GM12801 (cell line): ENCODE data around the gene WWOX.

Experiments
- TF ChIP-seq, protein P1 (sequence below): IDR thresholded peaks from one replicate; pipeline ENCODE4 v1.5.1; 2011; ENCODE audit warnings: control low read depth; ENCODE audit not compliant: insufficient read length; ENCODE audit errors: extremely low read depth

Gene WWOX

DNA sequence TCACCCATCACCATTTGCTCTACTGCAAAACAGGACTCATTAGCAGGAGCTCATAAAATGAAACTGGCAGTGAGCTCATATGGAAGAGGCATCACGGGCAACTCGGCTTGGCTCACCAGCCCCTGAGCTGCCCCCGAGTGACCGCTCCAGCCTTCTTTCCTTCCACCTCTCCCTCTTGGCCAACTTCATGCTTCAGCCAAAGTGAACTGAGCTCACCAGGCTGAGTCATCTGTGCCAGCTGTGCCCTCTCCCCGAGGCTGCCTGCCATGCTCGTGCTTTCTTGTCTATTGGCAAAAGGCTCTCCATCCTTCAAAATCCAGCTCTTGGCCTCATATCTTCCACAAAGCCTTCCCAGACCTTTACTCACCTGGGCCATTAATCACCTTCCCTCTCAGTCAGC, 391.4 kb downstream of the WWOX start:
- TF ChIP-seq, protein P1, sequence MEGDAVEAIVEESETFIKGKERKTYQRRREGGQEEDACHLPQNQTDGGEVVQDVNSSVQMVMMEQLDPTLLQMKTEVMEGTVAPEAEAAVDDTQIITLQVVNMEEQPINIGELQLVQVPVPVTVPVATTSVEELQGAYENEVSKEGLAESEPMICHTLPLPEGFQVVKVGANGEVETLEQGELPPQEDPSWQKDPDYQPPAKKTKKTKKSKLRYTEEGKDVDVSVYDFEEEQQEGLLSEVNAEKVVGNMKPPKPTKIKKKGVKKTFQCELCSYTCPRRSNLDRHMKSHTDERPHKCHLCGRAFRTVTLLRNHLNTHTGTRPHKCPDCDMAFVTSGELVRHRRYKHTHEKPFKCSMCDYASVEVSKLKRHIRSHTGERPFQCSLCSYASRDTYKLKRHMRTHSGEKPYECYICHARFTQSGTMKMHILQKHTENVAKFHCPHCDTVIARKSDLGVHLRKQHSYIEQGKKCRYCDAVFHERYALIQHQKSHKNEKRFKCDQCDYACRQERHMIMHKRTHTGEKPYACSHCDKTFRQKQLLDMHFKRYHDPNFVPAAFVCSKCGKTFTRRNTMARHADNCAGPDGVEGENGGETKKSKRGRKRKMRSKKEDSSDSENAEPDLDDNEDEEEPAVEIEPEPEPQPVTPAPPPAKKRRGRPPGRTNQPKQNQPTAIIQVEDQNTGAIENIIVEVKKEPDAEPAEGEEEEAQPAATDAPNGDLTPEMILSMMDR: no peak

DNA sequence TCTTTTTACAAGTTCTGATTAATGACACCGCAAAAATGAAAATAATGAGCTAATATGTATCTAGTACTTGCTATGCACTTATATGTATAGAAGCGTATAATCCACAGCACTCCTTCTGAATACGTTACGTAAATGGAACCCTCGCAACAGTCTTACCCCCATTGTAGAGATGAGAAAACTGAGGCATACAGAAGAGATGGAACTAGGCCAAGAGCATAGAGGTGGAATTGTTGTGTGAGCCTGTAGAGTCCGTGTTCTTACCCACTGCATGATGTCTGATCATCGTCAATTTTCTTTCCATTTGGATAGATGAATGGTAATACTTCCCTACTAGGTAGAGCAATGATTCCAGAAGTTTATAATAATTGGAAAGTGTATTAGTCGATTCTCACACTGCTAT, 394.1 kb downstream of the WWOX start:
- TF ChIP-seq, protein P1: no peak

DNA sequence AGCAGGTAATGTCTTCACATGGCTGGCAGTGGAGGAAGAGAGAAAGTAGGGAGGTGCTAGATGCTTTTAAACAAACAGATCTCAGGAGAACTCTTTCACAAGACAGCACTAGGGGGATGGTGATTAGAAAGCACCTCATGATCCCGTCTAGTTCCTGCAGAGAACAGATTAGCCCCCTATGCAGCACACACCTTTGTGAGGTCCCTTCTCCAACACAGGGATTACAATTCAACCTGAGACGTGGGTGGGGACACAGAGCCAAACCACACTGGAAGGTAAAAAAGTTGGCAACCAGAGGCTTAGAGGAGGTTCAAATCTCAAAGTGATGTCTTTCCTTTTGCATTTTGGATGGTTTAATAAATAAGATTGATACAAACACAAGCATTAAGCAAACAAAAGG, 394.7 kb downstream of the WWOX start:
- TF ChIP-seq, protein P1: no peak

DNA sequence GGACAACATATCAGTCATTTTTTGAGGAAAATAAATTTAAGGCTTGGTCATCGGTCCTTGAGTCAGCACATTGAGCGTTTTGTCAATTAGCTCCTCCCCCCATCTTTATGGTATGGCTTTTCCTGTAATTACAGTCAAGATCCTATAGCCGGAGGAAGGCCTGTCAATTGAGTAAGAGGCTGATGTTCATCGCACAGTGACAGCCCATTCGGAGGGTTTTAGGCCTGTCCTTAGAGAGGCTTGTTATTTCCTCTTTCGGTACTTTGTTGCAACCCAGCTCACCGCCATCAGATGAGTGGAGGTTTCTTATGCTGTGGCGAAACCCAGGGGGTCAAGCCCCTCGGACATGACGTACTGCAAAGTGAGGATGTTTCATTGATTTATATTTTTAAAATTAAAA, 395.2 kb downstream of the WWOX start:
- TF ChIP-seq, protein P1: no peak

DNA sequence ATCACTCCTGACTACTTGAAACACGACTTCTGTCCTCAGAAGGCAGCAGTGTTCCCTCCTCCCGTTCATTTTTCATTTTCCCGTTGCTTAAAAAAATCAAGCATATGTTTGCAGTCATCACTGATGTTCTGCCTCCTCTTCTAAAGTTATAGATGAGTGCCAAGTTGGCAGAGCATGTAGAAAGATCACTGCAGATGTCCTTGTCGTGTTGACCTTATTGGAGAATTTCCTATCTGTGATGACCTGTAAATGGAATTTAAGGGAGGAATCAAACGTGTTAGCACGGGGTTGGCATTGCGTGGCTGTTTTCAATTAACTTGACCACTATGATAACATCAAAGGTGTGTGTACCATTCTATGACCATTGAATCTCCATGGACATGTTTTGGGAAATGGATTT, 396.7 kb downstream of the WWOX start:
- TF ChIP-seq, protein P1: no peak

DNA sequence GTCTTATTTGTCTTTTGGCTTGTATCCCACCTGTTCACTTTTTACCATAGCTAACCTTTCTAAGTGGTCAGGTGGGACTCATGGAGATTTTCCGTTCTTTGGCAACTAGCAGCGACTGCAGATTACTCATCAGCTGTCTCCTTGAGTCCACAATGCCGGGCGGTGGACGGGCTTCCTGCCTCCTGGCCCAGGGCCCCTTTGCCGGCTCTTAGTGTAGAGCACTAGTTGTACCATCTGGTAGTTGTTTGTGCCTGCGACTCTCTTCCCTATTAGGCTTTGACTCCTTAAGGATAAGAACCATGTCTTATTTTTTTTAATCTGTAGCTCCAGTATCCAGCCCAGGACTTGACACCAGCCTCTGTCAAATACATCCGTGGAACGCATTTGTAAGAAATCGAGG, 399.9 kb downstream of the WWOX start:
- TF ChIP-seq, protein P1: no peak

DNA sequence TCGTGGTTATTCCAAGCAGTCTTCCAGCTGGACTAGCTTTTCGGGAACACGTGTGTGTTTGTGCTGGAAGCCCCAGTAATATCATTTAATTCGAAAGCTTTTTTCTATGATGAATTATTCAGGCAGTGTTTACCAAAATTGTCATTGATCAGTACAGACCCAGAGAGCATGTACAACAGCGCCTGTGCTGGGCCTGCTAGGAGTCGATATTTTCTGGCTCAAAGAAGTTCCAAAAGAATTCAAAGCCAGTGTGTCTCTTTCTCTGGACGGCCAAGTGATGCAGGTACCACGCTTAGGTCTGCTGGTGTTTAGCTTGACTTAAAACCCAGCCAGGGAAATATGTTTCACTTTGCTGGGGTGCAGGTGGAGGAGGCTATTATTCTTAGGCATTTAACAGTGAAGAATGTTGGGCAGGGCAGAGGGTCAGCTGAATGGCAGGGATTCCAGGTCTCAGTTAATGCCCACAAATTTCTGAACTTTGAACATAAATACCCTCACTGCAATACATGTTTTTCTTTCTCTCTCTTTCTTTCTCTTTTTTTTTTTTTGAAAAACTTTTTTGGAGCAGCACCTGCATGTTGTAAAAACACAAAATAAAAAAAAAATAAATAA, 401.3 kb downstream of the WWOX start:
- TF ChIP-seq, protein P1: no peak
